GM19099 (cell line): ENCODE data around the gene SPINK8.

Experiments used
- POLR2A ChIP-seq: IDR thresholded peaks from 3 replicates; pipeline ENCODE4 v1.6.1; 2011; ENCODE audit warnings: low read depth; ENCODE audit not compliant: insufficient read length; ENCODE audit errors: extremely low read depth

SPINK8 gene

GRCh38 chr3:48271763-48272498 lies 61.5 kb downstream of the SPINK8 start:
- no peak for TF ChIP-seq POLR2A

- TF ChIP-seq POLR2A: no peak
These were observed 63.2 kb downstream of the SPINK8 start for GRCh38 chr3:48270306-48270705.

DNA sequence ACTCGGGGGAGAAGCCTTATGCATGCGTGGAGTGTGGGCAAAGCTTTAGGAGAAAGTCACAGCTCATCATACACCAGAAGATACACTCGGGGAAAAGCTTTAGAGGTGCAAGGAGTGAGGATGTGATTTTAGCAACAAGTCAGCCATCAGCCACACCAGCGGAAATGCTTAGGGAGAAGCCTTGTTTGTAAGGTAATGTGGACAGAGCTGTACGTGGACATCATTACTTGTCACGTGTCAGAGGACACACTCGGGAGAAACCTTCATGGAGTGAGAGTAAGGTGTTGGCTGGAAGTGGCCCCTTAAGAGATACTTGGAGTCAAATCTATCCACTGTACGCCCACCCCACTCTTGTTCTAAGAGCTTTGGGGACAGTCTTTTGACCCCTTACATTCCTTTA lies 63.9 kb downstream of the SPINK8 start:
- TF ChIP-seq POLR2A: no peak

GRCh38 chr3:48268936-48269561 lies 64.4 kb downstream of the SPINK8 start:
- no peak for TF ChIP-seq POLR2A

- no peak for TF ChIP-seq POLR2A
These were observed 65.0 kb downstream of the SPINK8 start for GRCh38 chr3:48268381-48268935.

GRCh38 chr3:48267782-48268181 lies 65.7 kb downstream of the SPINK8 start:
- TF ChIP-seq POLR2A: no peak

DNA sequence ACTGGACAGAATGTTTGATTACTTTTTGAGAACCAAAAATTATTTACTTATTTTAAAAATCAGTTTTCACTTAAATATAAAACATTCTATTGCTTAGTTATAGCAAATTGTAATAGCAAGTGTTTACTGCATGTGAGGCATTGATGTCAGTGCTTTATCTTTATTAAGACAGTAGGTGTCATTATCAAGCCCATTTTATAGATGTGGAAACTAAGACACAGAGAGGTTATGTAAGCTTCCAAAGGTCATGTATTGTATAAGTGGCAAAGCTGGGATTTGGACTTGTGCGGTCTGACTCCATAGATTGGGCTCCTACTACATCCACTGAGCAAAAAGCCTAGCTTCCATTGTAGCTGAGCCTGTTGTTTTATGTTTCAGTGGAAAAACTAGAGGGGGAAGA lies 74.9 kb downstream of the SPINK8 start:
- no peak for TF ChIP-seq POLR2A
